ENCODE measurements around the gene CTDSP1.
A peak's percentile ranks its signal among the peaks of the same experiment; 100 is the strongest.

Gene CTDSP1

GRCh38 chr2:218400167-218400929 is 680 bp downstream of the CTDSP1 start:
- peak; percentile 49 for DNase-seq (ENCODE audit: low spot score)

GRCh38 chr2:218400930-218401881 is 1.5 kb downstream of the CTDSP1 start:
- DNase-seq (ENCODE audit: low spot score) = no peak

GRCh38 chr2:218401890-218402289 is 2.2 kb downstream of the CTDSP1 start:
- DNase-seq (ENCODE audit: low spot score) = no peak

GRCh38 chr2:218402491-218402901 is 2.8 kb downstream of the CTDSP1 start:
- DNase-seq (ENCODE audit: low spot score) = no peak

- no peak for DNase-seq (ENCODE audit: low spot score)
These were observed 3.3 kb downstream of the CTDSP1 start for GRCh38 chr2:218402911-218403411.

GRCh38 chr2:218403810-218404209 is 4.1 kb downstream of the CTDSP1 start:
- DNase-seq (ENCODE audit: low spot score) = no peak

GRCh38 chr2:218404351-218405085 is 4.8 kb downstream of the CTDSP1 start:
- no peak for DNase-seq (ENCODE audit: low spot score)

- DNase-seq (ENCODE audit: low spot score) = no peak
These were observed 5.5 kb downstream of the CTDSP1 start for GRCh38 chr2:218405086-218405745.

GRCh38 chr2:218405746-218406208 is 6.1 kb downstream of the CTDSP1 start:
- DNase-seq (ENCODE audit: low spot score) = no peak

- peak; percentile 94 for DNase-seq (ENCODE audit: low spot score)
These were observed 6.7 kb downstream of the CTDSP1 start for GRCh38 chr2:218406209-218406948.

- no peak for DNase-seq (ENCODE audit: low spot score)
These were observed 7.4 kb downstream of the CTDSP1 start for GRCh38 chr2:218406949-218407618.

GRCh38 chr2:218407717-218408116 is 8.0 kb downstream of the CTDSP1 start:
- DNase-seq (ENCODE audit: low spot score) = no peak

GRCh38 chr2:218418321-218418716 is 18.7 kb downstream of the CTDSP1 start:
- DNase-seq (ENCODE audit: low spot score) = no peak

GRCh38 chr2:218418717-218419458 is 19.2 kb downstream of the CTDSP1 start, which contains the start of gene VIL1:
Gene VIL1 (plus strand): TSS chr2:218419123. CDS start chr2:218423779, 4,656 bp downstream.
- DNase-seq (ENCODE audit: low spot score) = no peak

GRCh38 chr2:218419630-218420216 is 20.1 kb downstream of the CTDSP1 start:
- no peak for DNase-seq (ENCODE audit: low spot score)

GRCh38 chr2:218421027-218421426 is 21.4 kb downstream of the CTDSP1 start:
- no peak for DNase-seq (ENCODE audit: low spot score)

- no peak for DNase-seq (ENCODE audit: low spot score)
These were observed 22.9 kb downstream of the CTDSP1 start for GRCh38 chr2:218422403-218423086.

GRCh38 chr2:218423584-218423983 is 23.9 kb downstream of the CTDSP1 start:
- no peak for DNase-seq (ENCODE audit: low spot score)
